Brain microvascular endothelial cell (primary cell): ENCODE data around the gene ME2.

Experiments used
- DNase-seq: peaks from one replicate; pipeline ENCODE4 v3.0.0-alpha.2; 2020
- H3K27ac ChIP-seq: fragments of 250-450 bp; sonication (Bioruptor Pico); 2 replicates; pipeline ENCODE4 v1.5.1; 2020; ENCODE audit warnings: mild to moderate bottlenecking, moderate library complexity
- H3K27me3 ChIP-seq: fragments of 250-450 bp; sonication (Bioruptor Pico); replicated peaks from 2 replicates; pipeline ENCODE4 v1.5.1; 2020; ENCODE audit warnings: mild to moderate bottlenecking
- H3K36me3 ChIP-seq: fragments of 250-450 bp; sonication (Bioruptor Pico); replicated peaks from 2 replicates; pipeline ENCODE4 v1.5.1; 2020; ENCODE audit warnings: mild to moderate bottlenecking
- H3K4me3 ChIP-seq: 2 replicates; pipeline ENCODE4 v1.5.1; 2011; ENCODE audit warnings: low read depth, mild to moderate bottlenecking, control low read depth, low read length, moderate library complexity
- CTCF ChIP-seq: IDR thresholded peaks from 2 replicates; pipeline ENCODE4 v1.5.1; 2011; ENCODE audit warnings: low read depth, mild to moderate bottlenecking, moderate library complexity, low read length, control low read depth, inconsistent platforms; ENCODE audit errors: missing control alignments
- in situ Hi-C: cut with HindIII; loops from 2 replicates; pipeline ENCODE4 v1.10.0; 2017; ENCODE audit warnings: low sequenced_read_pairs, low pct_ligation_motif_present

The ME2 gene

DNA sequence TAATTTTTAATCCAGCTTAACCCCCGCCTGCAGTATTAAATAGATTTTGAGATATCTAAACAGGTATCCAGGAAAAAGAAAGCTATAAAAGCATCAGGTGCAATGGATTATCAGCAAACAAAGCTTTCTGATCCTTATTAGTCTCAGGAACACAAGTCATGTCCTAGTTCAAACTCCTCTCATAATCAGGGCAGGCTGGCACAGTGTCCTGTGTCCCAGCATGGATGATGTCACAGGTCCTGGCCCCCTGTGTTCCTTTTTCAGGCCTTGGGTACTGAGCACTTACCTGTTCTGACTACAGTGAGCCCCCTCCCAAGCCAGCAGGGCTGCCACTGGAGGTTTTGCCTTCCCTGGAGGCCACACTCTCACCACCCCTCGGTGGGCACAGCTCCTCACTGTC, 39.6 kb upstream of the ME2 start:
- no peak for DNase-seq
- in situ Hi-C loops: no loop called here
- TF ChIP-seq CTCF: no peak
- Histone ChIP-seq H3K27me3 (no peaks in the 10 kb centered on the region), H3K4me3 (no peak overlapping the region), H3K27ac (no peak overlapping the region), H3K36me3 (no peaks in the 10 kb centered on the region)

DNA sequence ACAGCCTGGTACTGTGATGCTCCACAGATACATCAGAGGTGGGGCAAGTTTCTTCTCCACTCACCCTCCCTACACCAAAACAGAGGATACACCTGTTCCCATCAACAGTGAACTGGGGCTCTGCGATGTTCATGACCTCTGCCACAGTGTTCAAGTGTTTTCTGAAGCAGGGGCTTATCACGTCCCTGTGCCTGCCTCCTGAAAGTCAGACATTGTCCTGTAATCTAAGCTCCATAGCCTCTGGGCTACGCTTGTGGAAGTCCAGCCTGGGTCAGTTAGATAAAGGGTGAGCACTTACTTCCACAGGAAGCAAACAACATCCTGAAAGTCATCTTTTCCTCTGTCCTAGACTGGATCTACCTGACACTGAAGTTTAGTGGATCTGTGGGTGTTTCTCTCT, 38.9 kb upstream of the ME2 start:
- H3K36me3 ChIP-seq: no peaks in the 10 kb centered on the region
- DNase-seq: no peak
- in situ Hi-C loops: no loop called here
- H3K27ac ChIP-seq: no peak overlapping the region
- no peak for TF ChIP-seq CTCF
- no peaks in the 10 kb centered on the region for H3K27me3 ChIP-seq
- no peak overlapping the region for H3K4me3 ChIP-seq

DNA sequence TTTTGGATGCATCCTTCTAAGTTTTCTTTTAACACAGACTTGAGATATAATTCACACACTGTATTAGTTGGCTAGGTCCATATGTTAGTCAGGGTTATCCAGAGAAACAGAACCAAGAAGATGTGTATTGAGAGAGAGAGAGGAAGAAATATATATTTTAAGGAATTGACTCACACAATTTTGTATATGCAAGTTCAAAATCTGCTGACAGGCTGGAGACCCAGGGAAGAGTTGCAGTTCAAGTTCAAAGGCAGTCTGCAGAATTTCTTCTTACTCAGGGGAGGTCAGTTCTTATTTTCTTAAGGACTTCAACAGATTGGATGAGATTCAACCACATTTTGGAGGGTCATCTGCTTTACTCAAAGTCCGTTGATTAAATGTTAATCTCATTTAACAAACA, 36.1 kb upstream of the ME2 start:
- Histone ChIP-seq H3K27me3 (no peaks in the 10 kb centered on the region), H3K27ac (no peak overlapping the region), H3K36me3 (no peaks in the 10 kb centered on the region), H3K4me3 (no peak overlapping the region)
- in situ Hi-C loops: no loop called here
- no peak for TF ChIP-seq CTCF
- DNase-seq: no peak

DNA sequence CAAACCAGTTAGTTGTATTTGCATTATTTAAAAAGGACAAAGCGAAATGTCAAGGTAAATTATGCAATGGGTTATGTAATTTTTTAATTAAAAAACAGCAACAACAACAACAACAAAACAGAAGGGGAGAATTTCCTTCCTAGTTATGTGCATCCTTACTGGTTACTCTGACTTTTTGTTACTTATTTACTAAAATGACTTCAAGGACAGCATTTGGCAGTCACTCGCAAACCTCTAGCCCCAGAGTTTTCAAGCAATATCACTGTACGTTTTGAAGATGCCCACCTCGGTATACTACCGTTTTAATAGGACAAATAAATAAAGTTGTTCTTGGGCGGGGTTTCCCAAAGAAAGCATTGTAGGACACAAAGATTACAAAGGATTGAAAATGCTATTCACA, 34.4 kb upstream of the ME2 start:
- no peak overlapping the region for H3K27ac ChIP-seq
- in situ Hi-C loops: no loop called here
- no peak for TF ChIP-seq CTCF
- DNase-seq: no peak
- H3K36me3 ChIP-seq: no peaks in the 10 kb centered on the region
- no peaks in the 10 kb centered on the region for H3K27me3 ChIP-seq
- H3K4me3 ChIP-seq: no peak overlapping the region

GRCh38 chr18:50844960-50845359, 34.0 kb upstream of the ME2 start:
- Histone ChIP-seq H3K4me3 (no peak overlapping the region), H3K27me3 (no peaks in the 10 kb centered on the region), H3K27ac (no peak overlapping the region), H3K36me3 (no peaks in the 10 kb centered on the region)
- no peak for TF ChIP-seq CTCF
- in situ Hi-C loops: no loop called here
- DNase-seq: no peak

DNA sequence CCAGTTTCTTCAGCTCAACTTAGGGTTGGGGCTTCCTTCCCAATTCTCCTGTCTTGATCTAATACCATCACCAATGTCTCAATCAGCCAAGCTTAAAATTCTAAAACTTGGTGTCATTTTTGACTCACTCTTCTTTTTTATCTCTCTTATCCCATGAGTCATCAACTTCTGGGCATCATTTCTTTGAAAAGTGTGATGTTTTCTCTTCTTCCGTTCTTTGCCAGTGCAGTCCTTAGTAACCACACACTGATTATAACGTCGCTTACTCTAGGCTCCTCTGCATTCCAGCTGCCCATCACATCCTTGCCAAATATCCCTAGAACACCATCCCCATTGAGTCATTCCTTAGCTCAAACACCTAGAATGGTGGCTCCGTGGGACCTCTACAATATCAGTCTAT, 31.7 kb upstream of the ME2 start:
- H3K27ac ChIP-seq: no peak overlapping the region
- peak; percentile 74 for DNase-seq
- no peaks in the 10 kb centered on the region for H3K27me3 ChIP-seq
- in situ Hi-C loops: no loop called here
- H3K4me3 ChIP-seq: no peak overlapping the region
- no peak for TF ChIP-seq CTCF
- H3K36me3 ChIP-seq: no peaks in the 10 kb centered on the region
